ENCODE results near the gene NEK10. TPM values are rescaled to one million over a fixed set of nuclear protein-coding genes. Genes with fewer than 3 reads are reported as not detected.

NEK10 gene
- total and polyA plus RNA-seq, 2 of the 13 experiments (the other 11 are each of a cell fraction or from before 2014, with no cell fraction given): 2.8 to 14.2 TPM

DNA sequence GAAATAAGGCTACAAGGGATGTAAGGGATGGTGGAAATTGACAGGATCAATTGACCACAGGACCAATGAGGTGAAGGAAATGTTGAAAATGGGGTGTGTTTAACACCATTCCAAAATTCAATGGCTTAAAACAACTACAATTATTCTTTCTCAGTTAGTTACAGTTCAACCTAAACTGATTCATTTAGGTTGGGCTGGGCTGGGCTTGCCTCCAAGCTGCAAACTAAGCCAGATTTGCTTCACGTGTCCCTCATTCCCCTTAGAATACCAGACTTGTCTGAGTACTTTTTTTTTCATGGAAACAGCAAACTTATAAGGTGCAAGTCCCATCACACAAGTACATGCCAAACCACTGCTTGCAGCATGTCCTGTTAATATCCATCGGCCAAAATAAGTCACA, 280.1 kb downstream of the NEK10 start (continued):
- TF ChIP-seq KLF9 (CRISPR knock-in tag; IDR thresholded peaks at IDR 0.05; ENCODE audit: low read depth) (no peak), ZNF510 (CRISPR knock-in tag; IDR thresholded peaks at IDR 0.05; ENCODE audit: low read depth) (no peak), MBNL3 (CRISPR knock-in tag; conservative IDR thresholded peaks at IDR 0.05) (no peak), ESRRA (CRISPR knock-in tag; IDR thresholded peaks at IDR 0.05; ENCODE audit: low read depth) (no peak), TBX3 (IDR thresholded peaks at IDR 0.05; ENCODE audit: borderline replicate concordance) (no peak), ZSCAN21 (CRISPR knock-in tag; IDR thresholded peaks at IDR 0.05; ENCODE audit: borderline replicate concordance) (no peak)
- TF ChIP-seq, protein P1, sequence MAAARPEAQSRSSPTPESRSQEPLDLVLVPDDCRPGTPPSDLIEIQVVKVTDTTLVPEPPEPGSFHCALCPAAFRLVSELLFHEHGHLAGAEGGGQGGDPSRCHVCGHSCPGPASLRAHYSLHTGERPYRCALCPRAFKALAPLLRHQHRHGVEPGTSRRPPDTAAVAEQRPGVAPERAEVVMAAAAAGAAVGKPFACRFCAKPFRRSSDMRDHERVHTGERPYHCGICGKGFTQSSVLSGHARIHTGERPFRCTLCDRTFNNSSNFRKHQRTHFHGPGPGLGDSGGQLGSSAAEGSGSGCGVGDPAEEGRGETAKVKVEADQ (CRISPR knock-in tag; IDR thresholded peaks at IDR 0.05; ENCODE audit: borderline replicate concordance): no peak

DNA sequence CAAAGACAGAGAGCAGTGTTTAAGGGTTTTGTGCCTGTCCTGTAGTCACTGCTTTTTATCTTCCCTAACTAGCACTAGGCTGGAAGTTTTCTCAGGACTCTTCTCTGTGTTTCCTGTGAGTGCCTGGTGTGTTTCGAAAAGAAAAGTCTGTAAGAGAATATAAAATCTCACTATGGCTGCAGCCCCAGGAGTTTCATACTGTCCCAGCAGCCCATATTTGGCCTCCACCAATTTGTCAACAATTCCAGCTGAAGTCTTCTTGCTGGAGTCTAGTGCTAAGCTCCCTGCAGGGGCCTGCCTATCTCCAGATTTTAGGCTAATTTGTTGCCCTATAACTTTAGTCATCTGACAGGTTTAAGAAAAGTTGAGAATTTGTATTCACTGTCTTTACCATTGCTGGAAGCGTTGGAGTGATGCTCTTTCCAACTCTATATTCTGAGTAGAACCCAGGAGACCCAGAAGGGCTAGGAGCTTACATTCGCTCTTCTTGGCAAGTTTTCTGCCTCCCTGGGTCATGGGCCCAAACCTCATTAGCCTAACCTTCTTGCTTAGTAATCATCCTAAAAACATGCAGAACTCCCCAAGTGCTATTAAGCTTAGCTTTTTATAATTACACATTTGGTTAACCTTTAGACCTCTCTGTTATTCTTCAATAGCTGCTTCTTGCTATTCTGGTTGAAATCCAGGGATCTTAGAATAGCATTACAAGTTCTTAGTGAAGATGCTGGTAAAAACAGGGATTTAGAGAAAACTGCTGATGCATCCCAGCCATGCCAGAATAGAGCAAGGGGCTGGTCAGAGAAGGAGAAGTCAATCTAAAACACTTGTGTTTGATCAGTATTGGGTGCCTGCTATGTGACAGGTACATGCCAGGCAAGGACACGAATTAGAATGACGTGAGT, 283.1 kb downstream of the NEK10 start:
- FAIRE-seq (no peak), DNase-seq (ENCODE audit: low spot score) (no peak), ATAC-seq (no peak)
- no peaks in the 10 kb centered on the region for H3K9me3 ChIP-seq (ENCODE audit: low read length)
- H3K4me1 ChIP-seq (ENCODE audit: insufficient read depth, low read length): no peaks in the 10 kb centered on the region
- no peaks in the 10 kb centered on the region for H3K79me2 ChIP-seq (ENCODE audit: insufficient read depth, low read length)
- H3K4me2 ChIP-seq (ENCODE audit: low read depth, low read length): no peak overlapping the region
- H2AFZ ChIP-seq (ENCODE audit: low read length): no peak overlapping the region
- H3K4me3 ChIP-seq (replicated peaks in 1 of 3; ENCODE audit: insufficient read depth in 1 of 3, low read depth in 2 of 3, low read length in 3 of 3): no peak overlapping the region
- ChIA-PET CTCF (ENCODE audit: low intra/inter-chr PET ratio, low total read pairs) (no interaction called here), POLR2A (no interaction called here)
- H4K20me1 ChIP-seq (ENCODE audit: insufficient read depth, low read length): no peaks in the 10 kb centered on the region
- intact Hi-C loops (cut with micrococcal nuclease; ENCODE audit: unreplicated experiment): no loop called here
- H3K27ac ChIP-seq (ENCODE audit: extremely low read length, insufficient read depth, low read length): no peak overlapping the region
- in situ Hi-C loops (cut with HindIII; ENCODE audit: extremely low pct_ligation_motif_present, low pct_unique_long_range_greater_than_20kb): no loop called here
- no TSS peak for BruUV-seq (replicated peaks)
- WGBS (ENCODE audit: low lambda C conversion rate): 4% methylated on average over 5 of the region's 5 CpGs
- H3K27me3 ChIP-seq (ENCODE audit: control insufficient read depth in 1 of 2, insufficient read depth in 2 of 2, low read length in 2 of 2): 0 out of 5 replicates have a peak, but pooled peaks cover 0 to 4% of the 10 kb centered on the region in 2 experiments
- H3K36me3 ChIP-seq (replicated peaks in 1 of 2; ENCODE audit: control insufficient read depth in 1 of 2, insufficient read depth in 2 of 2, low read length in 2 of 2): no peaks in the 10 kb centered on the region
- no peak overlapping the region for H3K9ac ChIP-seq (ENCODE audit: insufficient read depth, low read depth, low read length)
- TF ChIP-seq, protein P2, sequence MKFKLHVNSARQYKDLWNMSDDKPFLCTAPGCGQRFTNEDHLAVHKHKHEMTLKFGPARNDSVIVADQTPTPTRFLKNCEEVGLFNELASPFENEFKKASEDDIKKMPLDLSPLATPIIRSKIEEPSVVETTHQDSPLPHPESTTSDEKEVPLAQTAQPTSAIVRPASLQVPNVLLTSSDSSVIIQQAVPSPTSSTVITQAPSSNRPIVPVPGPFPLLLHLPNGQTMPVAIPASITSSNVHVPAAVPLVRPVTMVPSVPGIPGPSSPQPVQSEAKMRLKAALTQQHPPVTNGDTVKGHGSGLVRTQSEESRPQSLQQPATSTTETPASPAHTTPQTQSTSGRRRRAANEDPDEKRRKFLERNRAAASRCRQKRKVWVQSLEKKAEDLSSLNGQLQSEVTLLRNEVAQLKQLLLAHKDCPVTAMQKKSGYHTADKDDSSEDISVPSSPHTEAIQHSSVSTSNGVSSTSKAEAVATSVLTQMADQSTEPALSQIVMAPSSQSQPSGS (CRISPR knock-in tag; IDR thresholded peaks at IDR 0.05): no peak
- TF ChIP-seq ZNF776 (CRISPR knock-in tag; IDR thresholded peaks at IDR 0.05) (no peak), SOX13 (IDR thresholded peaks at IDR 0.05) (no peak), SOX13 (CRISPR knock-in tag; conservative IDR thresholded peaks at IDR 0.05 in 1 of 2, IDR thresholded peaks at IDR 0.05 in 1 of 2) (no peak), ZNF577 (CRISPR knock-in tag; IDR thresholded peaks at IDR 0.05; ENCODE audit: borderline replicate concordance, low read depth) (no peak), MIER3 (CRISPR knock-in tag; IDR thresholded peaks at IDR 0.05; ENCODE audit: borderline replicate concordance) (no peak), TBX3 (IDR thresholded peaks at IDR 0.05; ENCODE audit: borderline replicate concordance) (no peak), TCF7 (IDR thresholded peaks at IDR 0.05; ENCODE audit: low read depth) (no peak), NCOR1 (IDR thresholded peaks at IDR 0.05; ENCODE audit: borderline replicate concordance, low read length) (no peak)
- TF ChIP-seq, protein P3, sequence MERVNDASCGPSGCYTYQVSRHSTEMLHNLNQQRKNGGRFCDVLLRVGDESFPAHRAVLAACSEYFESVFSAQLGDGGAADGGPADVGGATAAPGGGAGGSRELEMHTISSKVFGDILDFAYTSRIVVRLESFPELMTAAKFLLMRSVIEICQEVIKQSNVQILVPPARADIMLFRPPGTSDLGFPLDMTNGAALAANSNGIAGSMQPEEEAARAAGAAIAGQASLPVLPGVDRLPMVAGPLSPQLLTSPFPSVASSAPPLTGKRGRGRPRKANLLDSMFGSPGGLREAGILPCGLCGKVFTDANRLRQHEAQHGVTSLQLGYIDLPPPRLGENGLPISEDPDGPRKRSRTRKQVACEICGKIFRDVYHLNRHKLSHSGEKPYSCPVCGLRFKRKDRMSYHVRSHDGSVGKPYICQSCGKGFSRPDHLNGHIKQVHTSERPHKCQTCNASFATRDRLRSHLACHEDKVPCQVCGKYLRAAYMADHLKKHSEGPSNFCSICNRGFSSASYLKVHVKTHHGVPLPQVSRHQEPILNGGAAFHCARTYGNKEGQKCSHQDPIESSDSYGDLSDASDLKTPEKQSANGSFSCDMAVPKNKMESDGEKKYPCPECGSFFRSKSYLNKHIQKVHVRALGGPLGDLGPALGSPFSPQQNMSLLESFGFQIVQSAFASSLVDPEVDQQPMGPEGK (CRISPR knock-in tag; IDR thresholded peaks at IDR 0.05): no peak
- TF ChIP-seq, protein P4, sequence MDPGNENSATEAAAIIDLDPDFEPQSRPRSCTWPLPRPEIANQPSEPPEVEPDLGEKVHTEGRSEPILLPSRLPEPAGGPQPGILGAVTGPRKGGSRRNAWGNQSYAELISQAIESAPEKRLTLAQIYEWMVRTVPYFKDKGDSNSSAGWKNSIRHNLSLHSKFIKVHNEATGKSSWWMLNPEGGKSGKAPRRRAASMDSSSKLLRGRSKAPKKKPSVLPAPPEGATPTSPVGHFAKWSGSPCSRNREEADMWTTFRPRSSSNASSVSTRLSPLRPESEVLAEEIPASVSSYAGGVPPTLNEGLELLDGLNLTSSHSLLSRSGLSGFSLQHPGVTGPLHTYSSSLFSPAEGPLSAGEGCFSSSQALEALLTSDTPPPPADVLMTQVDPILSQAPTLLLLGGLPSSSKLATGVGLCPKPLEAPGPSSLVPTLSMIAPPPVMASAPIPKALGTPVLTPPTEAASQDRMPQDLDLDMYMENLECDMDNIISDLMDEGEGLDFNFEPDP (CRISPR knock-in tag; conservative IDR thresholded peaks at IDR 0.05): no peak

Measured in HepG2 (cell line).